Measurements from ENCODE around the gene BBIP1.

BBIP1 gene, protein sequence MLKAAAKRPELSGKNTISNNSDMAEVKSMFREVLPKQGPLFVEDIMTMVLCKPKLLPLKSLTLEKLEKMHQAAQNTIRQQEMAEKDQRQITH
- total RNA-seq, result 19.1 to 19.5 reads per million in 2 donors

DNA sequence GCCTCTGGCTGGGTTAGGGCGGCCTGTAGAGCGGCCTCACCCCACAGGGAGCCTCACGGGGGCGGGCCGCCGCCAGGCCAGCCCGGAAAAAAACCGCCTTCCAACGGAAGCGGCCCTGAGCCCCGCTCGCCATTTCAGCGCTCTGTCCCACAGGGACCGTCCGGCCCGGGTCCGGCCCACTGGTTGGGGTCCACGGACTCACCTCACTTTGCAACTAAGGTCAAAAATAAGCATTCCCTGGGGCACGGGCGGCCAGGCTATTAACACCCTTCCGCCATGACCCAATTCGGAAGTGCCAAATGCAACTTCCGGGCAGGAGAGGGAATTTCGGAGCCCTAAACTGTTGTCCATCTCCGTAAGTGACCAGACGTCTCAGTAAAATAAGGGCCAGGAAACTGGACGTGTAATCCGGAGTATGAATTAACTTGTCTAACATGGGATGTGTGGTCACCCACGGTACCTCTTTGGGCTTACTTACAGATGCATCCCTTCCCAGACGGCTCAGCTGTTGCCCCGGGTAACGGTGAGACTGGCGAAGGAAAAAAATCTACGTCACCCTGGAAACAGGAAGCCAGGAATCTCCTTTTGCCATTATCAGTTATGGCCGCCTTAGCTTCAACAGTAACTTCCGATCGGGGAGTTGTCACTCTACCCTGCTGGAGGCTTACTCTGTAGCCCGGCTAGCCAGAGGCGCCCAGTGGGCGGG, at the start of gene BBIP1:
Gene BBIP1, minus strand, starts transcription at position 538 of the 706 bp plus-strand sequence. CDS start 1,023 bp downstream, outside the sequence.
- DNase-seq, result no peak

DNA sequence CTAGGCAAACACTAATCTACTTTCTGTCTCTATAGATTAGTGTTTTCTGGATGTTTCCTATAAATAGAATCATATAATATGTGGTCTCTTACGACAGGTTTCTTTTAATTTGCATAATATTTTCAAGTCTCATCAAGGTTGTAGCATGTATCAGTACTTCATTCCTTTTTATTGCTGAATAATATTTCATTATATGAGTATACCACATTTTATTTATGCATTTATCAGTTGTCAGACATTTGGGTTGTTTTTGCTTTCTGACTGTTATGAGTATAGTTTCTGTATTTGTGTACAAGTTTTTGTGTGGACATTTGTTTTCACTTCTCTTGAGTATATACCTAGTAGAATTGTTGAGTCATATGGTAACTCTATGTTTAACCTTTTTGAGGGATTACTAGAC, 48.7 kb upstream of the BBIP1 start:
- no peak for DNase-seq

DNA sequence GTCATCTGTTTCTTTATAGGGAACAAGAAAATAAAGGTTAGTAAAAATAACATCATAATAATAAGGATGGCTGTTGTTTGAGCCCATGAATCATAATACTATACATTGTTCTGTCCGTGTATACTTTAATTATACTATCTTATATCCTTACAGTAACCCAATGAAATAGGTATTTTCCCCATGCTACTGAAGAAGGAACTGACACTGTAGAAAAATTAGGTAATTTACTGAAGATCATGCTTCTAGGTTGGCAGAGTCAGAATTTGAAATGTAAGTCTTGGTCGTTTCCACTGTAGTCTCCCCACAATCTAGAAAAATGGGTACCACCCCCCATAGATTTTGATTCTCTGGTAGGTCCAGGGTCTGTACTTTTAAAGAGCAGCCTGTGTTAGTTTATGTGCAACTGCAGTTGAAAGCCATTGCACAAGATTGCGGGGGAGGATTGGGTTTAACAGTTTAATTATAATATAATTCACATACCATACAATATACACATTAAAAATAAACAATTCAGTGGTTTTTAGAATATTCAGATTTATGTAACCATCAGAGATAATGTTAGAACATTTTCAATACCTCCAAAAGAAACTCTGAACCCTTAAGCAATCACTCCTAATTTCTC, 48.1 kb upstream of the BBIP1 start:
- no peak for DNase-seq

DNA sequence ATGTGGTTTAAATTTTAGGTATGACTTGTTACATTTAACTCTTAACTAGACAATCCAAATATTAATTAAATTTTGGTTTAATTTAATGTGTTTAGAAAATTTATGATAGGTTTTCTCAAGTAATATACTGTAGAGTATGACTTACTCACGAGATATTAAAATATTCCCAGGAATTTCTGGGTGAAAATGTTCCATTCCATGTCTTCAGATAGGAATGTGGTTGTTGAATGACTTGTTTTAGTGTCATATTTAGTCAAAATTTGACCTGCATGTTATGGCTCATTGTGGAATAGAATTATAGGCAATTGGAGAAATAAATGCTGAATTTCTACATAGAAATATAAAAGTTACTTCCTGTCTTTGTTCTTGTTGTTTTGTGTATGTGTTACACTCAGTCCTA, 47.2 kb upstream of the BBIP1 start:
- DNase-seq, result no peak

DNA sequence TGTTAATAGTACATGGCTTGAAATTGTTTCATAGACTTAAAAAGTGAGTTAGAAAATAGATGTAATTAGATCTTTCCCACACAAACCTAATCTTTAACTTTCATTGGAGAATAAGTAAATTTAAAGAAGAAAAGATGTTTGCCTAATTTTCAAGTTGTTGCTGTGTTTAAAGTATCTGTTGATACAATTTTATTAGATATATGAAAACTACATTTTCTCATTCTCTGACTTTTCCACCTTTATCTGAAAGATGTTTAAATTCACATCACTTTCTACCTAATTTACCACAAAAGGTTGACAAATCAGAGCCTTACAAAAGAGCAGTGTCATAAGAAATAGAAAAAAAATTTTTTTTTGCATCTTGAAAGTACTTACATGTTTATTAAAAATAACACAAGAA, 46.2 kb upstream of the BBIP1 start:
- DNase-seq, result no peak

DNA sequence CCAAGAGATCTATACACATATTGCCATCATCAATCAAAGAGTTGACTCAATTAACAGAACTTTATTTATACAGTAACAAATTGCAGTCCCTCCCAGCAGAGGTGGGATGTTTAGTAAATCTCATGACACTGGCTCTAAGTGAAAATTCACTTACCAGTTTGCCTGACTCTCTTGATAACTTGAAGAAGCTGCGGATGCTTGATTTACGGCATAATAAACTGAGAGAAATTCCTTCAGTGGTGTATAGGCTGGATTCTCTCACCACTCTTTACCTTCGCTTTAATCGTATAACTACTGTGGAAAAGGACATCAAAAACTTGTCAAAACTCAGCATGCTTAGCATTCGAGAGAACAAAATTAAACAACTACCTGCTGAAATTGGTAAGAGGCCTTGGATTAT, 45.7 kb upstream of the BBIP1 start:
- DNase-seq, result no peak

DNA sequence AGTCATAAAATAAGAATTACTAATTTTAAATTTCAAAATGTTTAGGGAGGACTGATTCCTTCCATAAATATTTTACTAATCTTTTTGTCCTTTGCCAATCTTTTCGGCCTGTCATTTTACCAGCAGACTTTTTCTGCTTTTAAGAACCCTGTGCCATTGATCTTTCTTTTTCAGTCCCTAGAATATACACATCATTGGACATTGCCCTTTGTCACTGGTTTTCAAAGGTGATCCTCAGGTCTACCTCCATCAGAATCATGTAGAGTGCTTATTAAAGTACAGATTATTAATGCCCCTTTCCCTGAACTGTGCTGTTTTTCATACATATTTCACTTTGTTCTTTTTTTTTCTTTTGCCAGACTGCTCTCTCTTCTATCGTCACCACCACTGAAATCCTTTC, 44.2 kb upstream of the BBIP1 start:
- no peak for DNase-seq

DNA sequence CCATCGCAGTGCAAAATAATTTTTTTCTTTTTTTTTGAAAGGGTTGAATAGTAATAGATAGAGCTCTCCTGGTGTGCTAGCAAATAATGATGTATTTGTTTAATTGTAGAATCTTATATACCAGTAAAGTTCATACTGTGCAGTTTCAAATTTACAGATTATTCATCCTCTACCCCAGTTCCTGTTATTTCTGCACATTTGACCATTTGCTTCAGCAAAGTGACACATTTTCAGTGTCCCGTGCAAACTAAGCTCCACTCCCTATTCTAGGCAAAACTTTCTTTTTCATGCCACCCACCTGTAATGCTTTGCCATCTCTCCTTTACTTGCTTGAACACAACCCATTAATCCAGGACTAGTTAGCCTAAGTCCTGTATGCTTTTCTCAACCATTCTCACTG, 43.5 kb upstream of the BBIP1 start:
- DNase-seq, result no peak

DNA sequence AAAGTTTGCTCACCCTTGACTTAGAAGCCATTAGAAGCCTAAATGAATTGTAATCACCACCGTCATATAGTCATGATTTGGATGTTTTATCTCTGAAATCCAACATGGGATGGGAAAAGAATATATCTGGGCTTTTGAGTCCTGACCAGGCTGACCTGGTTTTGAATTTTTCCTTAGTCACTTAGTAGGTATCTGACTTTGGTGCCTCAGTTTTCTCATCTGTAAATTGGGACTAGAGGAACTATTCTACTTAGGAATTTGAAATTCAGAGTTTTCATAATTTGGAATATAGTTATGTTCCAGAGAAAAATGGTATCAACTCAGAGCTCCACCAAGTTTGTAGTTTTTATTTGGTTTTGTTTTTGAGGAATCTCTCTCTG, 41.3 kb upstream of the BBIP1 start:
- no peak for DNase-seq

DNA sequence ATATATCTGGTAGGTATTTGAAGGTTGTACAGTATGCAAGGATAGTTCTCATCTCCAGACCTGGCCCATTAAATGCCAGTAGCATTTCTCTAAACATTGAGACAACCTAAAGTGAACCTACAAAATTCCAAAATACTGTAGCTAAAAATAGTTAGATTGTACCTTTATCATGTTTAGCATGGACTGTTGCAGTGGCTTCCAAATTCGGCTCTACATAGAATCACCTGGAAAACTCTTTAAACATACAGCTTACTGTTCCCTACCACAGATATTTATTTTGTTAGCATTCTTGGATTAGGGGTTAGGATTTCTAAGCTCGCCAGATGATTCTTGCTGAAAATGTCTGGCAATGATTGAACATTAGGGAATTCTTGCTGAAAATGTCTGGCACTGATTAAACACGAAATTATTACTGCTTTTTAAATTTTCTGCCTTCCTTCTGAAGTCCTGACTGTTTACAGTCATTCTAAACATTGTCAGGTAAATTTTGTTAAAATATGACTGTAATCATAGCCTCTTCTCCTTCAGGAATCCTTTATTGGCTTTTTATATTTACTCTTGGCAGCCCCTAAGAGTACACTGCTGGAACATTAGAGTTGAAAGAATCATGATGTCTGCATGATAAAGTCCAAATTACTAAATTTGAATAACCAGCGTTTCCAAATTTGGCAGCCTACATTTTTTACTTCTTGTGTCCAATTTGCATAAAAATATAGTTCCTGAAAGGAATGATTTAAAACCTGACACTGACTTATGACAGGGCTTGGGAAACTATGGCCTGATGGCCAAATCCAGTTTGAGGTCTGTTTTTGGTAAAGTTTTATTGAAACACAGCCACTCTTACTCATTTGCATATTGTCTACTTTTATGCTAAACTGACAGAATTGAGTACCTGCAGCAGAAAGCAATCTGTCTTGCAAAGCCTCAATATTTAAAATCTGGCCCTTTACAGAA, 40.7 kb upstream of the BBIP1 start:
- DNase-seq, result no peak

DNA sequence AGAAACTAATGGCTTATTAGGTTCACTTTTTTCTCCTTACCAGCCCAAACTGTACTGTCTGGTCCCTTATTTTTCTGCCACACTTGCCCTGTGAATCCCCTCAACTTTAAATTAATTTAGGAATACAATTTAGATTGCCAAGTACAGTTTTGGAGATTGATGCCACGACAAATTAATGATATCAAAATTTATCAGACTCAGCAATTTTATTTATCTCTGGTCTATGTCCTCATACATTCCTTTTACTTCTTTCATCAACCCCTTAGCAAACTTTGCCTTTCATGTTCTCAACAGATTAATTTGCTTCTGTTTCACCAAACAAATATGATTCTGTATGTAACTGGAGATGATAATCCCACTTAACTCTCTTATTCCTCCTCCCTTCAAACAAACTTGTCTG, 38.6 kb upstream of the BBIP1 start:
- DNase-seq, result no peak

DNA sequence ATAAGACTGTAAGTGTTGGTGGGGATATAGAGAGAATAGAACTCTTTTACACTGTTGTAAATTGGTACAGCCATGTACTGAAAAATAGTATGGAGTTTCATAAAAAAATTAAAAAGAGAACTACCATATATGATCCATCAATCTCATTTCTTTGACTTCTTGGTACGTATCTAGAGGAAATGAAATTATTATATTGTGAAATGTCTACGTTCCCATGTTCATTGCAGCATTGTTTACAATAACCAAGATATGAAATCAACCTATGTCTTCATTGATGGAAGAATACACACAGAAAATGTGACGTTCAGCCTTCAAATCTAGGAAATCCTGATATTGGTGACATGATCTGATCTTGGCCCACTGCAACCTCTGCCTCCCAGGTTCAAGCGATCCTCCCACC, 32.4 kb upstream of the BBIP1 start:
- DNase-seq, result no peak

DNA sequence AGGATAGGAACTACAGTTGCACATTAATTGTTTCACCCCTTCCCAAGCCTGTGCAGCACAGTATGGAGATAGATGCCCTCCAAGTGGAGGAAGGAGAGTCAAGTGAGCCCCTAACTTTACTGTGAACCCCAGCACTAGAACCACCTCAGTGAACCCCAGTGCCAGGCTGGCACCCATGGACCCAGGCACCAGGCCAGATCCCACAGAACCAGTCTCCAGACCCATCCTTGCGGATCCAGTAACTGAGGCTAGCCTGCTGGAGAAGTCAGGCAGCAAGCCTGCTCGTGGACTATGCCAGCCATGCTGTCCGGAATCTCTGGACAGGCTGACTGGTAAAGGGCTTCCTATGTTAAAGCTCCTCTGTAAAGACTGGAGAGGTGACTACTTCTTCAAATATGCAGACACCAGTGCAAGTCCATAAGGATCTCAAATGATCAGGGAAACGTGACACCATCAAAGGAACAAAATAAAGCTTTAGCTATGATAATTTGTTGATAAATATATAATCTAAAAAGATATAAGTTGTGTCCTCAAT, 28.1 kb upstream of the BBIP1 start:
- no peak for DNase-seq

DNA sequence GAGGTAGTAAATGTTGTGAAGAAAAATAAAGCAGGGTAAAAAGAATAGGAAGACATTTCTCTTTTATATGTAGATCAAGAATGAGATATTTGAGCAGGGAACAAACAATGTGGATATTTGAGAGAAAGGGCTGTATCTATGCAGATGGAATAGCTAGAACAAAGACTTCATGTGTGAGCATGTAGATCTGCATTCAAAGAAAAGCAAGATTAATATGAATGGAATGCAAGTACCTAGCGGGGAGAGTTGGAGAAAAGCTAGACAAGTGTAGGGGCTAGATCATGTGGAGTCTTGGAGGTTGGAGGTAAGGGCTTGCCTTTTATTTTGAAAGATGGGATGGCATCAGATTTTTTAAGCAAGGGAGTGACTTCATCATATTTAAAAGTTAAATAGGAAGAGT, 27.5 kb upstream of the BBIP1 start:
- DNase-seq, result no peak

DNA sequence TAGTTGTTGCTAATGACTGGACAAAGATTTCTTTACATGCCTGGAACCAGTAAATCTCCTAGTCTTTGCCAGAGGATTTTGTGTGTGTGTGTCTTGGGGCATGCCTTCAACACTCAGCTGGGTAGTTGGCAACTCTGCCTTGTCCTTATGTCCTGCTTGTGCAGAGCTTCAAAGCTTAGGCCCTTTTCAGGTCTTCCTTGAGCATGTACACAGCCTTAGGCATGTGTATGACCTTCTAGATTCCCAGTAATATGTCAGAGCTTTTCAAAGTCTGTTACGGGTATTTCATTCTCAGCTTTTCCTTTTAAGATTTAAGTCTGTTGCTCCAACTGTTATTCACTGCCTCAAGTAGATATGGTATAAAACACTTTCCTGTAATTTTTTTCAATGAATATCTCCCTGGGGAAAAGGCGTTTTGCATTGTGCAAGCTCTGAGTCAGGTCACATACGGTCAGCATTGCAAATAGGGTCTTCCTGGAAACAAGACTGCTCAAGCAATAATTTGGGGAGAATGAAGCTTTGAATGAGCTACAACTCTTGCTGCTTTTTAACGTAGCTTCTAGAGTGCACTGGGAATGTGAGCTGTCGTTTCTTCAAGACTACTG, 25.9 kb upstream of the BBIP1 start:
- DNase-seq, result no peak

DNA sequence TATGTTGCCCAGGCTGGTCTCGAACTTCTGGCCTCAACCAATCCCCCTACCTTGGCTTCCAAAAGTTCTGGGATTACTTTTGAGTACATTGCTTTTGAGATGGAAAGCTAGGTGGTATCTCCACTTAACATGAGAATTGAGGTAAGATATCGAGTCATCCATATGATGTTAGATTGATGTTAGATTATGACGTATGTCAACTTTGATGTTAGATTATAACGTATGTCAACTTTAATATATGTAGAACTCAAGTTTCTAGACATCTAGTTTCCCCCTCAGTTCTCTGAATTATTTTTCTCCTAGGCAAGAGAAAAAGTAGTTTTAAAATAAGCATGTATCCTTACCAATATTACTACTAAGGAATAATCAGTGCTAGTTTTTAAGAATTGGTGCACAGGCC, 20.4 kb upstream of the BBIP1 start:
- no peak for DNase-seq

DNA sequence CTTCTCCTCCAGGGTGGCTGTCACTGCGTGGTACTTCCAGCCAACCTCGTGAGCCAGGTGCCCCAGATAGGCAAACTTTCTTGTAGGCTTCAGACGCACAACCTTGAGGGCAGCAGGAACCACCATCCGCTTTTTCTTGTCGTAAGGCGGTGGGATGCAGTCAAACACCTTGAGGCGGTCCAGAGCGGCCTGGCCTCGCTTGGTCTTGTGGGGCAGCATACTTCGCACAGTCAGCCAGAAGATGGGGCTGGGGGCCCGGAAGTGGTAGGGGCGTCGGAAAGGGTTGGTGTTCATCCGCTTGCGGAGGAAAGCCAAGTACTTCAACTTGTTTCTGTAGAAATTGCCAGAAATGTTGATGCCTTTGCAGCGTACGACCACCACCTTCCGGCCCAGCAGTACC, 17.8 kb upstream of the BBIP1 start:
- DNase-seq, result no peak

DNA sequence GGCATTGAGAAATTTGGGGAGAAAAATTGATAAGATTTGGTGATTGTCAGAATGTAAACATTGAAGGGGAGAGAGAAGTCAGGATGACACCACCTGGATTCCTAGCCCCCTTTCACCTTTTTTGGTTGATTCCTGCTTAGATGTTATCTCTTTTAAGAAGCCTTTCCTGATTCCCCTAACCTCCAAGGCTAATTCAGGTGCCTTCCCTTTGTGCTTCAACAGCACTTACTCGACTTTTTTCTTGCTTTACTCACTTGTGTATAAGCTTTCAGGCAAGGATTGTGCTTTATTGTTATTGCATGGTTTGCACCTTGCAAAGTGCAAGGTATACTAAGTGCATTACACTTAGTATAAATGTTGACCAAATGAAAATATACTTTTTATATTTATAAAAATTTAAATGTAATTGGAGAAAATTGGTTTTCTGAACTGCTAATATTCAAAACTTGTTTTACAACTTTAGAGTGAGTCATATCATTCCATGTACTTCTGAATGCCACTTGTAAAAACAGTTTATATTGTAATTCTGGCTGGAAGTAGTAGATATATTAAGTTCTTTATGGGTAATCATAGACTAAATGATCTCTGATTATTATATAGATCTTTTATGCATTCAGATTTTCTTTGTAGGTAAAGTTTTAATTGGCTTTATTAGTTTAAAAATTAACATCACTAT, 13.7 kb upstream of the BBIP1 start:
- DNase-seq, result no peak

DNA sequence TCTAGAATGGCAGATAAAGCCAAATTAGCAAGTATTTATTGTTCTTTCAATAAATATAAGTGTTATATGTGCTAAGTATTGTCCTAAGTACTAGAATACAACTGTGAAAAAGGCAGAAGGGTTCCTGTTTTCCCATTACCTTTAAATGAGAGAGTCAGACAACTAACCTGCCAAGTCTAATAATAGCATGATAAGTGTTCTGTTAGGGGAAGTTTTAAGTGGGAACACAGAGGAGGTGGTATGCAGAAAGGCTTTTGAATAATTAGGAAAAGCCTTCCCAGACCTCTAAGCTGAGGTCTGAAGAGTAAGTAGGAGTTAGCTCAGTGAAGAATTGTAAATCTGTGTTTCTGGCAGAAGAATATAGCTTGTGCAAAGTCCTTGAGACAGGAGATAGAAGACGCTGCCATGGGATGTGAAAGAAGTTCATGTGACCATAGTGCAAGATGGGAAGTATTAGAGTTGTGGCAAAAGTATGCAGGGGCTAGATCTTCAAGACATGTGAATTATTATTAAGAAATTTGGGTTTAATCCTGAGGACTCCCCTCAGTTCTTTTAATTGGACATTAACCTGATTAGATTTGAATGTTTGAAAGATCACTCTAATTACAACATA, 12.9 kb upstream of the BBIP1 start:
- DNase-seq, result no peak

DNA sequence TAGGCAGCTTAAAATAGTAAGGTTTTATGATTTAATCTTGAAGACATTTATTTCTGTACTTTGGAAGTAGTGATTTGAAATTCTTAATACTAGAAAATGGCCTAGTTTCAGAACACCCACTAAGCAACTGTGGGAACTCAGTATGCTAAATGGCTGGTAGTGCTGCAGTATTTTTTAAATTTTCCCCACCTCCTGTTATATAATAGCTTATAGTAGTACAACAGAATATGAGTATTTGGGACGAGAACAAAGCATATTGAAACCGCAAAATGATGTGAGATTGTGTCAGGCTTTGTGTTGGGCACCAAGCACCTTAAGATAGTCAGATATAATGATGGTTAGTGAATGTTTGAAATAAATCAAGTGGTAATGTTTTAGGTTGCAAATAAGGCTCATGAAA, 8.5 kb upstream of the BBIP1 start:
- no peak for DNase-seq

DNA sequence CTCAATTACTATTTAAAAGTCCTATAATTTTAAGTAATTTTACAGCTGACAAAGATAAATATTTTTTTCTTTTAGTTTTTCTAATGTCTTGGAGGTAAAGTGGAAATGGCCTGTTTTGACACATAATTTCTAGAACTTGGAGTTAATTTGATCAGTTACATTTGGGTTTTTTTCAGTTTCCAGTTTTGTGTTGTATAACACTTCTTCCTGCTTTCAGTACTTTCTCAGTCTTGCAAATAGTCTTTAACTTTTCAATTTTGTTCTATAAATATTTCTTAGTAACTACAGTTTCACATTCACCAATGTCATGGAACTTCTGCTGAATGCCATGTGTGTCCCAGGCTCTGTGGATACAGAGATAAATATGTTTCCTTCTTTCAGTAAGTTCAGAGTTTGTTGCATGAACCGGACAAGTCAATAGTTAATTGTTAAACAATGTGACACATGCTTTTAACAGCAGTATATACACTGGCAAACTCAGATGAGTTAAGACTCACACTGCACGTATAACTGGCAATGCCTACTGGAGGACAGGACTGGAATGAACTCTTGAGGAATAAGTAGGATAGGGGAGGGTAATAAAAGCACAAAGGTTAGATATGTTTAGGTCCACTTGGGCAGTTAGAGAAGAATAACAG, 5.0 kb upstream of the BBIP1 start:
- DNase-seq, result no peak
